ENCODE measurements around the gene KLHL12.
A peak's percentile ranks its signal among the peaks of the same experiment; 100 is the strongest.

Gene KLHL12

GRCh38 chr1:202871367-202871766, 55.7 kb downstream of the KLHL12 start:
- no peak for DNase-seq (ENCODE audit: low read depth)
- no peak for TF ChIP-seq CTCF (IDR thresholded peaks at IDR 0.05; ENCODE audit: low read depth, low read length, missing control alignments)
- H3K4me3 ChIP-seq (ENCODE audit: low read depth, low read length) = no peak overlapping the region

GRCh38 chr1:202862679-202863560, 64.1 kb downstream of the KLHL12 start:
- no peak overlapping the region for H3K4me3 ChIP-seq (ENCODE audit: low read depth, low read length)
- TF ChIP-seq CTCF (IDR thresholded peaks at IDR 0.05; ENCODE audit: low read depth, low read length, missing control alignments) = no peak
- no peak for DNase-seq (ENCODE audit: low read depth)

GRCh38 chr1:202861420-202862132, 65.5 kb downstream of the KLHL12 start:
- peak overlapping the region; percentile 55 for H3K4me3 ChIP-seq (ENCODE audit: low read depth, low read length)
- no peak for DNase-seq (ENCODE audit: low read depth)
- no peak for TF ChIP-seq CTCF (IDR thresholded peaks at IDR 0.05; ENCODE audit: low read depth, low read length, missing control alignments)

- no peak for DNase-seq (ENCODE audit: low read depth)
- no peak for TF ChIP-seq CTCF (IDR thresholded peaks at IDR 0.05; ENCODE audit: low read depth, low read length, missing control alignments)
- peak overlapping the region; percentile 55 for H3K4me3 ChIP-seq (ENCODE audit: low read depth, low read length)
Measured at GRCh38 chr1:202860744-202861419, 66.2 kb downstream of the KLHL12 start.

GRCh38 chr1:202858789-202859414, 68.1 kb downstream of the KLHL12 start:
- H3K4me3 ChIP-seq (ENCODE audit: low read depth, low read length) = no peak overlapping the region
- no peak for DNase-seq (ENCODE audit: low read depth)
- TF ChIP-seq CTCF (IDR thresholded peaks at IDR 0.05; ENCODE audit: low read depth, low read length, missing control alignments) = no peak

- DNase-seq (ENCODE audit: low read depth) = no peak
- TF ChIP-seq CTCF (IDR thresholded peaks at IDR 0.05; ENCODE audit: low read depth, low read length, missing control alignments) = no peak
- no peak overlapping the region for H3K4me3 ChIP-seq (ENCODE audit: low read depth, low read length)
Measured at GRCh38 chr1:202858331-202858730, 68.7 kb downstream of the KLHL12 start.

Data from GM12864 (cell line).